Trophoblast cell (in vitro differentiated cells and primary cell): ENCODE results near the gene CELF1.
A peak's percentile ranks its signal among the peaks of the same experiment; 100 is the strongest.

Source experiments
- DNase-seq, 2 donors: peaks; one replicate each; pipeline ENCODE4 v3.0.0-alpha.2; 2016
- H2AFZ ChIP-seq: 2 replicates; pipeline ENCODE4 v1.6.1; 2013; ENCODE audit warnings: low read length, moderate library complexity, mild to moderate bottlenecking; ENCODE audit not compliant: insufficient read depth, poor library complexity
- H2AK5ac ChIP-seq: 2 replicates; pipeline ENCODE4 v1.6.1; 2013; ENCODE audit warnings: mild to moderate bottlenecking, low read length
- H2BK120ac ChIP-seq: 2 replicates; pipeline ENCODE4 v1.6.1; 2013; ENCODE audit warnings: low read length, mild to moderate bottlenecking, moderate library complexity; ENCODE audit not compliant: insufficient read depth, poor library complexity
- H2BK12ac ChIP-seq: 2 replicates; pipeline ENCODE4 v1.6.1; 2013; ENCODE audit warnings: mild to moderate bottlenecking, low read length, moderate library complexity
- H2BK5ac ChIP-seq: 2 replicates; pipeline ENCODE4 v1.6.1; 2013; ENCODE audit warnings: low read length, low read depth, moderate library complexity, mild to moderate bottlenecking; ENCODE audit not compliant: poor library complexity
- H3K14ac ChIP-seq: 2 replicates; pipeline ENCODE4 v1.6.1; 2013; ENCODE audit warnings: mild to moderate bottlenecking, low read length
- H3K18ac ChIP-seq: 2 replicates; pipeline ENCODE4 v1.6.1; 2013; ENCODE audit warnings: mild to moderate bottlenecking, low read length
- H3K23ac ChIP-seq: 2 replicates; pipeline ENCODE4 v1.6.1; 2013; ENCODE audit warnings: low read length
- H3K27ac ChIP-seq: 2 replicates; pipeline ENCODE4 v1.5.1; 2013; ENCODE audit warnings: low read depth, mild to moderate bottlenecking, inconsistent platforms, low read length, moderate library complexity
- H3K27me3 ChIP-seq: 2 replicates; pipeline ENCODE4 v1.6.1; 2013; ENCODE audit warnings: inconsistent platforms, mild to moderate bottlenecking, low read length, moderate library complexity; ENCODE audit not compliant: insufficient read depth
- H3K36me3 ChIP-seq, 2 experiments: 1 replicate in 1 of 2; 2 replicates in 1 of 2; pipeline ENCODE4 v1.6.1; 2013; ENCODE audit warnings: low read length in 2 of 2, mild to moderate bottlenecking in 2 of 2, moderate library complexity in 1 of 2; ENCODE audit not compliant: insufficient read depth in 2 of 2, control insufficient read depth in 1 of 2
- H3K4ac ChIP-seq: 2 replicates; pipeline ENCODE4 v1.6.1; 2013; ENCODE audit warnings: low read depth, mild to moderate bottlenecking, low read length, moderate library complexity
- H3K4me1 ChIP-seq, 2 experiments: 1 replicate in 1 of 2; 2 replicates in 1 of 2; pipeline ENCODE4 v1.6.1; 2013; ENCODE audit warnings: low read length in 2 of 2, mild to moderate bottlenecking in 2 of 2, moderate library complexity in 1 of 2; ENCODE audit not compliant: insufficient read depth in 2 of 2, control insufficient read depth in 1 of 2
- H3K4me2 ChIP-seq: 2 replicates; pipeline ENCODE4 v1.6.1; 2013; ENCODE audit warnings: inconsistent platforms, mild to moderate bottlenecking, low read length, moderate library complexity
- H3K4me3 ChIP-seq: 2 replicates; pipeline ENCODE4 v1.5.1; 2013; ENCODE audit warnings: mild to moderate bottlenecking, low read depth, low read length, inconsistent platforms
- H3K79me1 ChIP-seq: one replicate; pipeline ENCODE4 v1.6.1; 2013; ENCODE audit warnings: low read length
- H3K79me2 ChIP-seq: 2 replicates; pipeline ENCODE4 v1.6.1; 2013; ENCODE audit warnings: low read length, mild to moderate bottlenecking; ENCODE audit not compliant: control insufficient read depth, insufficient read depth, poor library complexity
- H3K9ac ChIP-seq: 2 replicates; pipeline ENCODE4 v1.6.1; 2013; ENCODE audit warnings: mild to moderate bottlenecking, low read length
- H3K9me3 ChIP-seq: 2 replicates; pipeline ENCODE4 v1.6.1; 2013; ENCODE audit warnings: low read depth, mild to moderate bottlenecking, control low read depth, inconsistent platforms, low read length; ENCODE audit not compliant: insufficient read depth
- H4K12ac ChIP-seq: 2 replicates; pipeline ENCODE4 v1.6.1; 2013; ENCODE audit warnings: low read depth, mild to moderate bottlenecking, low read length, moderate library complexity
- H4K8ac ChIP-seq: 2 replicates; pipeline ENCODE4 v1.6.1; 2013; ENCODE audit warnings: low read depth, mild to moderate bottlenecking, low read length, moderate library complexity
- H4K91ac ChIP-seq: one replicate; pipeline ENCODE4 v1.6.1; 2013; ENCODE audit warnings: low read depth, mild to moderate bottlenecking, low read length, moderate library complexity
- WGBS: extraction: QIAGEN DNeasy Blood & Tissue Kit; methylation state at CpG from one replicate; pipeline ENCODE4 v1.1.7; 2013; ENCODE audit warnings: missing lambda C conversion rate; ENCODE audit not compliant: insufficient read length, insufficient coverage; ENCODE audit errors: extremely low coverage; 5-methylcytosine and 5-hydroxymethylcytosine counted together

The CELF1 gene

DNA sequence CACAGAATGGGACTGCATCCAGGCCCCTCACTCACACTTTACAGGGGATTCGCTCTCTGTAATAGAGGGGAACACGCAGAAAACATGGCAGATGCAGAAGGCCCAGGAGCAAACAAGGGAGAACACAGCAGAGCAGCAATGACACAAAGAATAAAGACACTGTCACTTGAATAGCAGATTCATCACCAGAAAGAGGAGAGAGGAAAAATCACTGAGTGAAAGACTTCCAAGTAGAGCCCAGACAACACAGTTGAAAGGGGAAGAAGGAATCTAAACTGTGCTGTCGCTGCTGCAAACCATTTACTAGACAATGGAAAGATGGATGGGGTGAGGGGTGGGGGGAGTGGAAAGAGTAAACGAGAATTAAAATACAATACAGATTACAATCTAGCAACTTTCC, 75.2 kb downstream of the CELF1 start:
- no peak overlapping the region for H4K91ac ChIP-seq
- H3K4me2 ChIP-seq, result no peak overlapping the region
- no peak overlapping the region for H3K9ac ChIP-seq
- no peak overlapping the region for H2AK5ac ChIP-seq
- no CpG with 5 or more reads among the region's 4 CpGs for WGBS
- no peak overlapping the region for H3K14ac ChIP-seq
- H3K18ac ChIP-seq, result no peak overlapping the region
- H4K12ac ChIP-seq, result no peak overlapping the region
- no peak overlapping the region for H2BK5ac ChIP-seq
- no peaks in the 10 kb centered on the region for H3K79me2 ChIP-seq
- no peak overlapping the region for H2BK12ac ChIP-seq
- H3K36me3 ChIP-seq, result peaks cover 45 to 74% of the 10 kb centered on the region in 2 experiments
- no peaks in the 10 kb centered on the region for H3K4me1 ChIP-seq
- H3K27me3 ChIP-seq, result no peaks in the 10 kb centered on the region
- H2BK120ac ChIP-seq, result no peak overlapping the region
- no peak overlapping the region for H3K23ac ChIP-seq
- no peak overlapping the region for H4K8ac ChIP-seq
- H3K79me1 ChIP-seq, result no peaks in the 10 kb centered on the region
- no peak for DNase-seq
- no peak overlapping the region for H3K27ac ChIP-seq
- no peak overlapping the region for H3K4ac ChIP-seq
- H3K9me3 ChIP-seq, result no peaks in the 10 kb centered on the region
- H3K4me3 ChIP-seq, result no peak overlapping the region
- H2AFZ ChIP-seq, result no peak overlapping the region

DNA sequence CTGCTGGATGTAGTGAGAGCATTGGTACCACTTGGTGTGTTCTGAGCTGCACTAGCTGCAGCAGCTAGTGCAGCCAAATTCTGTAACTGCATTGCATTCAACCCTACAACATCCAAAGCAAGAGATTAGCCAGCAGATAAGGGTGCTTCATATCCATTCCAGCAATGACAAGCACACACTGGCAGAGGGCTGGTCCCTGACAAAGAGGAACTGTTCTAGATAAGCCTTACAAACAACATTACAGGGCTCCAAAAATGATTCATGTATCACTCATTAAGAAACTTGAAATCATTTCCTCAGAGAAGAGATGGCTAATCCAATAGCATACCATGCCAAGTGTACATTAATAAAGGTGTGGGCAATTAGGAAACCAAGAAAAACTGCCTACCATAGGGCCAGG, 75.6 kb downstream of the CELF1 start:
- no peak overlapping the region for H3K4me3 ChIP-seq
- no peaks in the 10 kb centered on the region for H3K79me1 ChIP-seq
- H3K4me2 ChIP-seq, result no peak overlapping the region
- H3K4me1 ChIP-seq, result no peaks in the 10 kb centered on the region
- H2BK5ac ChIP-seq, result no peak overlapping the region
- H2BK12ac ChIP-seq, result no peak overlapping the region
- no peak overlapping the region for H3K27ac ChIP-seq
- no peak overlapping the region for H2AK5ac ChIP-seq
- H3K79me2 ChIP-seq, result no peaks in the 10 kb centered on the region
- no peak overlapping the region for H2BK120ac ChIP-seq
- no peak overlapping the region for H4K12ac ChIP-seq
- H3K9ac ChIP-seq, result no peak overlapping the region
- H3K23ac ChIP-seq, result no peak overlapping the region
- no peak overlapping the region for H3K18ac ChIP-seq
- no peaks in the 10 kb centered on the region for H3K9me3 ChIP-seq
- no peak overlapping the region for H4K91ac ChIP-seq
- DNase-seq, result no peak
- H3K14ac ChIP-seq, result no peak overlapping the region
- H3K27me3 ChIP-seq, result no peaks in the 10 kb centered on the region
- no peak overlapping the region for H3K4ac ChIP-seq
- no peak overlapping the region for H4K8ac ChIP-seq
- H2AFZ ChIP-seq, result no peak overlapping the region
- peaks cover 45 to 75% of the 10 kb centered on the region in 2 experiments for H3K36me3 ChIP-seq

DNA sequence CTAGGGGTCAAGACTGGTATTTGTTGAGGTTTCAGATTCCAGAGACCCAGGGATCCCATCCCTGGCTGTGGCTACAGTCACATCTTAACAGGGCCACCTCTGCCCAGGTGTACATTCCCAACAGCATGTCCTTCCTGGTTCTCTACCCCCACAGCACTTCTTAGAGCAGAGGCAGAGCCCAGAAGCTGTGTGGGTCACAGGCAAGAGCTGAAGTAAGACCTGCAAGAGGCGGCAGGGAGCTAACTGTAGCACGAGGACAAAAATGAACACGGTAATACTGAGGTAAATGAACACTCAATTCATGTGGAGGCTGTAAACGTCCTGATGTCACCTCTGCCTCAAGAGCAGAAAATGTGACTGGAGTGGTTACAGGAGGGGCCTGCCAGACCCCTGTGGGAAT, 82.3 kb downstream of the CELF1 start:
- H4K12ac ChIP-seq, result no peak overlapping the region
- no peak overlapping the region for H2BK5ac ChIP-seq
- H2BK12ac ChIP-seq, result no peak overlapping the region
- no peaks in the 10 kb centered on the region for H3K27me3 ChIP-seq
- H4K8ac ChIP-seq, result no peak overlapping the region
- no CpG with 5 or more reads among the region's 4 CpGs for WGBS
- no peak overlapping the region for H4K91ac ChIP-seq
- H3K4ac ChIP-seq, result no peak overlapping the region
- H2AK5ac ChIP-seq, result no peak overlapping the region
- no peaks in the 10 kb centered on the region for H3K4me1 ChIP-seq
- peaks cover 3% of the 10 kb centered on the region for H3K9me3 ChIP-seq
- no peaks in the 10 kb centered on the region for H3K79me1 ChIP-seq
- H3K14ac ChIP-seq, result no peak overlapping the region
- H2AFZ ChIP-seq, result no peak overlapping the region
- no peak for DNase-seq
- H3K4me3 ChIP-seq, result no peak overlapping the region
- H3K79me2 ChIP-seq, result no peaks in the 10 kb centered on the region
- H3K23ac ChIP-seq, result no peak overlapping the region
- no peak overlapping the region for H3K27ac ChIP-seq
- no peak overlapping the region for H3K18ac ChIP-seq
- H3K4me2 ChIP-seq, result no peak overlapping the region
- H3K36me3 ChIP-seq, result peaks cover 47 to 68% of the 10 kb centered on the region in 2 experiments
- no peak overlapping the region for H2BK120ac ChIP-seq
- peak overlapping the region; percentile 50 for H3K9ac ChIP-seq

DNA sequence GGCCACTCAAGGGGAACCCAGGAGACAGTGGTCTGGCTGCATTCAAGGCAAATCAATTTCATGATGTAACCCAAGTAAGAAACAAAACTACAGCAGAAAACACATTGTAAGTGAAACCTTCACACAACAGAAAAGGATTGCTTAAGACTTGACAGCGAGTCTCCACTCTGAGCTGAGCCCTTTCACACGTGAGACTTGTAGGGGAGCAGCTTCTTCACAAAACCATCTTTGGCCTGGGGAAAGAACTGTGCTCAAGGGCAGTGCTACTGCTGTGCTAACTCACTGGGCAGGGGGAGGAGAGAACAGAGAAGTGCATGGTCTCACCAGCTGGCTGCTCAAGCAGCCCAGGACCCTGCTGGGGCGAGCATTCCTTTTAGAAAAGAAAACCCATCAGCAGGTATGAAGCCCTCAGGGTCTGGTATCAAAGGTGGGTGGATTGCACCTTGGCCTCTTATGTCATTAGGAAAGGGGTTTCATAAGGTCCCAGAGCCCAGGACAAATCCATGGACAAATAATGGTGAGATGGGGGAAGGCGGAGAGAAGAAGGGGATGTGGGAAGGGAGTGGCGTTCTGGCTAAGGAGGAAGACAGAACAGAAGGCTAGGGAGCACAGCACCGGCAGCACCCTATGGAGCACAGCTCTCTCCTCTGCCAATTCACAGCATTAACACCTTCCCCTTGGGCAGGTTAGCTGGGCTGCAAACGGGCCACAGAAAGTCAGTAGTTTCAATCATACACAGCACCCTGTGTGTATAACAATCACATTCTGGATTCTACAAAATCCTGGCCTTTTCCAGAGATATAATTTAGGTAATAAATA, 83.4 kb downstream of the CELF1 start:
- Histone ChIP-seq H2AFZ (no peak overlapping the region), H3K9me3 (peaks cover 3% of the 10 kb centered on the region), H3K79me1 (no peaks in the 10 kb centered on the region), H3K9ac (no peak overlapping the region), H3K27me3 (no peaks in the 10 kb centered on the region), H2BK12ac (no peak overlapping the region), H3K14ac (no peak overlapping the region), H3K36me3 (peaks cover 46 to 62% of the 10 kb centered on the region in 2 experiments), H2BK120ac (no peak overlapping the region), H3K4me1 (no peaks in the 10 kb centered on the region), H4K8ac (no peak overlapping the region), H3K4me2 (no peak overlapping the region), H3K4ac (no peak overlapping the region), H4K12ac (no peak overlapping the region), H4K91ac (no peak overlapping the region), H3K23ac (no peak overlapping the region), H2AK5ac (no peak overlapping the region), H3K79me2 (no peaks in the 10 kb centered on the region), H3K27ac (no peak overlapping the region), H3K4me3 (no peak overlapping the region), H3K18ac (no peak overlapping the region), H2BK5ac (no peak overlapping the region)
- WGBS, result no CpG with 5 or more reads among the region's 7 CpGs
- no peak for DNase-seq
